K562 (cell line): ENCODE measurements around the gene EOLA1.
"Not testable (repeated sequence)": the region's sequence is repeated elsewhere in the genome, so short reads cannot be mapped to it uniquely, and the experiment has no call there.

Experiments used
- CBFB ChIP-seq: sonication (generic); formaldehyde crosslinking; IDR thresholded peaks from 2 replicates; pipeline ENCODE4 v1.4.0; 2020; ENCODE audit warnings: mild to moderate bottlenecking, missing genetic modification reagents
- FOS ChIP-seq: IDR thresholded peaks from 3 replicates; pipeline ENCODE4 v1.6.1; 2011; ENCODE audit not compliant: insufficient read length; ENCODE audit errors: extremely low read depth
- SMARCC2 ChIP-seq: fragments of 450-650 bp; IDR thresholded peaks from 2 replicates; pipeline ENCODE4 v1.6.1; 2017; ENCODE audit warnings: antibody characterized with exemption, moderate library complexity, mild to moderate bottlenecking, low read depth
- U2AF1 ChIP-seq: fragments of 200-400 bp; formaldehyde crosslinking; optimal IDR thresholded peaks from 2 replicates; pipeline ENCODE3; 2017; ENCODE audit warnings: mild to moderate bottlenecking, low read depth, low read length, moderate library complexity
- ZNF175 ChIP-seq: fragments of 200-800 bp; sonication (Bioruptor generic); IDR thresholded peaks from 2 replicates; pipeline ENCODE4 v1.6.1; 2016; ENCODE audit warnings: low read depth, mild to moderate bottlenecking, missing genetic modification characterization, missing compliant biosample characterization
- ZNF274 ChIP-seq: IDR thresholded peaks from 2 replicates; pipeline ENCODE4 v1.6.1; 2011; ENCODE audit warnings: low read depth, mild to moderate bottlenecking, low read length, moderate library complexity, borderline replicate concordance
- TF ChIP-seq, protein P1 (sequence below): IDR thresholded peaks from 2 replicates; pipeline ENCODE4 v1.6.1; 2014; ENCODE audit warnings: antibody characterized with exemption
- TF ChIP-seq, protein P2 (sequence below), 3 experiments: IDR thresholded peaks in 2 of 3; conservative IDR thresholded peaks in 1 of 3; 2 replicates each; pipeline ENCODE4 v1.5.1; 2011 to 2012; ENCODE audit warnings: low read length in 3 of 3, mild to moderate bottlenecking in 3 of 3, control low read depth in 2 of 3, improper control_type of control experiment in 1 of 3, inconsistent platforms in 1 of 3, low read depth in 1 of 3, mixed read lengths in 1 of 3, moderate library complexity in 1 of 3; ENCODE audit not compliant: insufficient read depth in 2 of 3
- TF ChIP-seq, protein P3 (sequence below): fragments of 200-800 bp; sonication (Bioruptor generic); IDR thresholded peaks from 2 replicates; pipeline ENCODE4 v1.6.1; 2016; ENCODE audit warnings: missing genetic modification characterization, missing compliant biosample characterization
- TF ChIP-seq, protein P4 (sequence below): sonication (generic); formaldehyde crosslinking; IDR thresholded peaks from 2 replicates; pipeline ENCODE4 v1.8.1; 2022; ENCODE audit warnings: missing genetic modification reagents

DNA sequence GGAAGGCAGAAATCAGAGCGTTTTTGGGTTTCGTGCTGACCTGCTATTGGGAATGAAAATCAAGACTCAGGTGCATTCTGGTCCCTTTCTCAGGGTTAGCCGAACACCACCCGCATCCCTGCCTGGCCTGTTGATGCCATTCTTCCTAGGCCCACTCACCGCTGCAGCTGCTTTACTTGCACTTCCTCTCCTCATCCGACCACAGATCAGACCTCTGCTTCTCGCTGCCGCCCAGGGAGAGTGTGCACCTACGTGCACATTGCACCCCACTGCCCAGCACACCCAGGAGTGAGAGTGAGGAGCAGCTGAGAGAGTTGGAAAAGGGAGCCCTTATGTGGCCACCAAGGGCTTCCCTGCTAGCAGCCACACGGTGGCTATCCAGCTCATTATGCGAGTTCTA lies 3.3 kb upstream of the EOLA1 start:
- TF ChIP-seq U2AF1; ZNF274; SMARCC2; ZNF175 (CRISPR knock-in tag); CBFB; FOS: not testable (repeated sequence)
- TF ChIP-seq, protein P1, sequence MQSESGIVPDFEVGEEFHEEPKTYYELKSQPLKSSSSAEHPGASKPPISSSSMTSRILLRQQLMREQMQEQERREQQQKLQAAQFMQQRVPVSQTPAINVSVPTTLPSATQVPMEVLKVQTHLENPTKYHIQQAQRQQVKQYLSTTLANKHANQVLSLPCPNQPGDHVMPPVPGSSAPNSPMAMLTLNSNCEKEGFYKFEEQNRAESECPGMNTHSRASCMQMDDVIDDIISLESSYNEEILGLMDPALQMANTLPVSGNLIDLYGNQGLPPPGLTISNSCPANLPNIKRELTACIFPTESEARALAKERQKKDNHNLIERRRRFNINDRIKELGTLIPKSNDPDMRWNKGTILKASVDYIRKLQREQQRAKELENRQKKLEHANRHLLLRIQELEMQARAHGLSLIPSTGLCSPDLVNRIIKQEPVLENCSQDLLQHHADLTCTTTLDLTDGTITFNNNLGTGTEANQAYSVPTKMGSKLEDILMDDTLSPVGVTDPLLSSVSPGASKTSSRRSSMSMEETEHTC: not testable (repeated sequence)
- TF ChIP-seq, protein P2, sequence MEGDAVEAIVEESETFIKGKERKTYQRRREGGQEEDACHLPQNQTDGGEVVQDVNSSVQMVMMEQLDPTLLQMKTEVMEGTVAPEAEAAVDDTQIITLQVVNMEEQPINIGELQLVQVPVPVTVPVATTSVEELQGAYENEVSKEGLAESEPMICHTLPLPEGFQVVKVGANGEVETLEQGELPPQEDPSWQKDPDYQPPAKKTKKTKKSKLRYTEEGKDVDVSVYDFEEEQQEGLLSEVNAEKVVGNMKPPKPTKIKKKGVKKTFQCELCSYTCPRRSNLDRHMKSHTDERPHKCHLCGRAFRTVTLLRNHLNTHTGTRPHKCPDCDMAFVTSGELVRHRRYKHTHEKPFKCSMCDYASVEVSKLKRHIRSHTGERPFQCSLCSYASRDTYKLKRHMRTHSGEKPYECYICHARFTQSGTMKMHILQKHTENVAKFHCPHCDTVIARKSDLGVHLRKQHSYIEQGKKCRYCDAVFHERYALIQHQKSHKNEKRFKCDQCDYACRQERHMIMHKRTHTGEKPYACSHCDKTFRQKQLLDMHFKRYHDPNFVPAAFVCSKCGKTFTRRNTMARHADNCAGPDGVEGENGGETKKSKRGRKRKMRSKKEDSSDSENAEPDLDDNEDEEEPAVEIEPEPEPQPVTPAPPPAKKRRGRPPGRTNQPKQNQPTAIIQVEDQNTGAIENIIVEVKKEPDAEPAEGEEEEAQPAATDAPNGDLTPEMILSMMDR (IDR thresholded peaks at IDR 0.05 in 2 of 3, conservative IDR thresholded peaks at IDR 0.05 in 1 of 3; ENCODE audit: insufficient read depth in 2 of 3, low read depth in 1 of 3, low read length in 3 of 3): not testable (repeated sequence)
- TF ChIP-seq, protein P3, sequence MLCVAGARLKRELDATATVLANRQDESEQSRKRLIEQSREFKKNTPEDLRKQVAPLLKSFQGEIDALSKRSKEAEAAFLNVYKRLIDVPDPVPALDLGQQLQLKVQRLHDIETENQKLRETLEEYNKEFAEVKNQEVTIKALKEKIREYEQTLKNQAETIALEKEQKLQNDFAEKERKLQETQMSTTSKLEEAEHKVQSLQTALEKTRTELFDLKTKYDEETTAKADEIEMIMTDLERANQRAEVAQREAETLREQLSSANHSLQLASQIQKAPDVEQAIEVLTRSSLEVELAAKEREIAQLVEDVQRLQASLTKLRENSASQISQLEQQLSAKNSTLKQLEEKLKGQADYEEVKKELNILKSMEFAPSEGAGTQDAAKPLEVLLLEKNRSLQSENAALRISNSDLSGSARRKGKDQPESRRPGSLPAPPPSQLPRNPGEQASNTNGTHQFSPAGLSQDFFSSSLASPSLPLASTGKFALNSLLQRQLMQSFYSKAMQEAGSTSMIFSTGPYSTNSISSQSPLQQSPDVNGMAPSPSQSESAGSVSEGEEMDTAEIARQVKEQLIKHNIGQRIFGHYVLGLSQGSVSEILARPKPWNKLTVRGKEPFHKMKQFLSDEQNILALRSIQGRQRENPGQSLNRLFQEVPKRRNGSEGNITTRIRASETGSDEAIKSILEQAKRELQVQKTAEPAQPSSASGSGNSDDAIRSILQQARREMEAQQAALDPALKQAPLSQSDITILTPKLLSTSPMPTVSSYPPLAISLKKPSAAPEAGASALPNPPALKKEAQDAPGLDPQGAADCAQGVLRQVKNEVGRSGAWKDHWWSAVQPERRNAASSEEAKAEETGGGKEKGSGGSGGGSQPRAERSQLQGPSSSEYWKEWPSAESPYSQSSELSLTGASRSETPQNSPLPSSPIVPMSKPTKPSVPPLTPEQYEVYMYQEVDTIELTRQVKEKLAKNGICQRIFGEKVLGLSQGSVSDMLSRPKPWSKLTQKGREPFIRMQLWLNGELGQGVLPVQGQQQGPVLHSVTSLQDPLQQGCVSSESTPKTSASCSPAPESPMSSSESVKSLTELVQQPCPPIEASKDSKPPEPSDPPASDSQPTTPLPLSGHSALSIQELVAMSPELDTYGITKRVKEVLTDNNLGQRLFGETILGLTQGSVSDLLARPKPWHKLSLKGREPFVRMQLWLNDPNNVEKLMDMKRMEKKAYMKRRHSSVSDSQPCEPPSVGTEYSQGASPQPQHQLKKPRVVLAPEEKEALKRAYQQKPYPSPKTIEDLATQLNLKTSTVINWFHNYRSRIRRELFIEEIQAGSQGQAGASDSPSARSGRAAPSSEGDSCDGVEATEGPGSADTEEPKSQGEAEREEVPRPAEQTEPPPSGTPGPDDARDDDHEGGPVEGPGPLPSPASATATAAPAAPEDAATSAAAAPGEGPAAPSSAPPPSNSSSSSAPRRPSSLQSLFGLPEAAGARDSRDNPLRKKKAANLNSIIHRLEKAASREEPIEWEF (CRISPR knock-in tag): not testable (repeated sequence)
- TF ChIP-seq, protein P4, sequence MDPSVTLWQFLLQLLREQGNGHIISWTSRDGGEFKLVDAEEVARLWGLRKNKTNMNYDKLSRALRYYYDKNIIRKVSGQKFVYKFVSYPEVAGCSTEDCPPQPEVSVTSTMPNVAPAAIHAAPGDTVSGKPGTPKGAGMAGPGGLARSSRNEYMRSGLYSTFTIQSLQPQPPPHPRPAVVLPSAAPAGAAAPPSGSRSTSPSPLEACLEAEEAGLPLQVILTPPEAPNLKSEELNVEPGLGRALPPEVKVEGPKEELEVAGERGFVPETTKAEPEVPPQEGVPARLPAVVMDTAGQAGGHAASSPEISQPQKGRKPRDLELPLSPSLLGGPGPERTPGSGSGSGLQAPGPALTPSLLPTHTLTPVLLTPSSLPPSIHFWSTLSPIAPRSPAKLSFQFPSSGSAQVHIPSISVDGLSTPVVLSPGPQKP (CRISPR knock-in tag): not testable (repeated sequence)
